Stimulated activated CD4-positive, alpha-beta T cell treated with anti-CD3 and anti-CD28 coated beads, Interleukin-4, amount 100 ng/mL, for 4 hours (primary cell): ENCODE results near the gene H6PD.

Experiments
- DNase-seq, 2 experiments: peaks; one replicate each; pipeline ENCODE4 v3.0.0-alpha.2; 2020

Gene H6PD

DNA sequence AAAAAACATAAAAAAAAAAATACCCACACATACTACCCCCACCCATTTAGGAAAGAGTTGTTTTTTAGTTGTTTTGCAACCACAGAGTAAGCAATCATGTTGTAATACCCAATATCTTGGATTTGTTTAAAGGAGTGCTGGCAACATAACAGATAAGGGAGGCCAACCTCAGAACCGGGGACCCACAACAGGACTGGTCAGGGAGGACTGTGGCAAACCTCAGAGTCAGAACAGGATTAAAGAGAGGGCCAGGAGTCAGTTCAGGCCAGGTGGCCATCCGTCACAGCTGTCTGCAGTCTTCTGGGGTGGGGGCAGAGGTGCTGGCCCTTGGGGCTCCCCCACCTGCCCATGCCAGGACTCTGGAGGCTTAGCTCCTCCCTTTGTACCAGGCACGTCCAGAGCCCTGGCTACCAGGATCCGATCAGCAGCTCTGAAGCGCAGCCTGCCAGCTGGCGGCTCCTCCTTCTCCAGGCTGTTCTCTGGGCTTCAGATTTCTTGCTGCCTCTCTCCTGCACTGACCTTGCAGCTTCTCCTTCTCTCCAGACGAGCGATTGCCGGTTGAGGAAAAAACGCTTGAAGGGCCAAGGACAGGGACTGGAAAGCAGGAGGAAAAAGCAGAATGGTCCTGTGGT lies 7.9 kb downstream of the H6PD start:
- no peak for DNase-seq

DNA sequence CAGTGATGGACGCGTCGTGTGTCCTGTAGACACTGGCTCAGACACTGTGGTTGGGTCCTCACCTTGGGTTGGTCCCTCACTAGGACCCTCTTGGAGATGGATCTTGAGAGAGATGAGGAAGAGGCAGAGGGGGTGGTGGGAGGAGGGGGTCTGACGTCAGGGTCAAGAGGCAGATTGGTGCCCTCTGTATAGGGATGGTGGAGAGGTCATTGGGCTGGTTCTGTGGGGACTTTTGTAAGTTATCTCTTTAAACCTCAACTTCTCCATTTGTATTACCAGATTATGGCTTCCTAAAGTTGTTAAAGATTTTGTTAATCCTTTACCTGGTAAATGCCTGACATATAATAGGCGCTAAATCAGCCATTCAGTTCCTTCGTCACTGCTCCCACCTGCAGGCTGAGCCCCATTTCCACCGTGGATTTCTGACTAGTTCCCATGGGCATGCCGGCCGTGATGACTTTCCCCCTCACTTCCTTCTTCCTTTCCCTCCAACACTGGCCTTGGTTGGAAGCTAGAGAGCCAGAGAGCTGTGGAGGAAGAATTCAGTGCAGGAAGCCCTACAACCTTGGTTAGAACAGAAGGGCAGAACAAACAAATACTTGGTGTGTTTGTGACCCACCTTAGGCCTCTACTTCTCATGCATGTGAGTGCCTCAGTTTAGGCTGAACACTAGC lies 8.6 kb downstream of the H6PD start:
- DNase-seq, result no peak

DNA sequence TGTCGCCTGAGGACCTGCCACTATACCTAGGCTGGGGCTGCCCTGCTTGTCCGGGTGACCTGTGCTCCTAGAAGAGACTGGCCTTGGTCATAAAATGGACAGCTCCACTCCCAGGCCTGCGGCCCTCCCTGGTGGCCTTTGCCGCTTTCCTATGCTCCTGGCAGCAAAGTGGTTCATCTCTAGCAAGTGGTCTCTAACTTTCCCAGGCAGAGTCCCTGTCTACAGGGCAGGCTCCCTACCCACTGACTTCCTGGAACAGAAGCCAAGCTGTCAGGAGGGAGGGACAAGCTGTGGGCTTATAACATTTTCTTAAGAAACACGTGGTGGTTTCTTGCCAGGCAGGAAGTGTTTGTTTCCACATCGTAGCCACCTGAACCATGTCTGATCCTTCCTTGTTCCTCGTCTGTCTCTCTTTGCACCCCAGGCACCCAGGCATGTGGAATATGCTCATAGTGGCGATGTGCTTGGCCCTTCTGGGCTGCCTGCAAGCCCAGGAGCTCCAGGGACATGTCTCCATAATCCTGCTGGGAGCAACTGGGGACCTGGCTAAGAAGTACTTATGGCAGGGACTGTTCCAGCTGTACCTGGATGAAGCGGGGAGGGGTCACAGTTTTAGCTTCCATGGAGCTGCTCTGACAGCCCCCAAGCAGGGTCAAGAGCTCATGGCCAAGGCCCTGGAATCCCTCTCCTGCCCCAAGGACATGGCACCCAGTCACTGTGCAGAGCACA lies 10.1 kb downstream of the H6PD start:
- no peak for DNase-seq

DNA sequence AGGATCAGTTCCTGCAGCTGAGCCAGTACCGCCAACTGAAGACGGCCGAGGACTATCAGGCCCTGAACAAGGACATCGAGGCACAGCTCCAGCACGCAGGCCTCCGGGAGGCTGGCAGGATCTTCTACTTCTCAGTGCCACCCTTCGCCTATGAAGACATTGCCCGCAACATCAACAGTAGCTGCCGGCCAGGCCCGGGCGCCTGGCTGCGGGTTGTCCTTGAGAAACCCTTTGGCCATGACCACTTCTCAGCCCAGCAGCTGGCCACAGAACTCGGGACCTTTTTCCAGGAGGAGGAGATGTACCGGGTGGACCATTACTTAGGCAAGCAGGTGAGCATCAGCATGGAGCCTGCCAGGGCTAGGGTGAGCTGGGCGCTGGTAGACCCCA lies 10.7 kb downstream of the H6PD start:
- no peak for DNase-seq

DNA sequence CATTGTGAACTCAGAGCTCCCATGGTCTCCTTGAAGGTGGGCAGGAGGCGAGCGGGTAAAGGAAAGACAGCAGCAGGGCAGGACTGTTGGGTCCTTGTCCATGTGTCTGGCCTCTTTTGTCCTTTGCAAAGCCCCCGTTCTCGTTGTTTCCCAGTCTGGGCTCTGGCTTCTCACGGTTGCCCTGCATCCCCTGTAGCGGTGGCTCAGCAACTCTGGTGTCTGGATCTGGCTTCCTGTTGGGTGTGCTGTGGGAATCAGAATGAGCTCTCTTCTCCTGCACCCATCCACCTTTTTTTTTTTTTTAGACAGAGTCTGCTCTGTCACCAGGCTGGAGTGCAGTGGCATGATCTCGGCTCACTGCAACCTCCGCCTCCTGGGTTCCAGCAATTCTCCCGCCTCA lies 11.1 kb downstream of the H6PD start:
- DNase-seq, result no peak

DNA sequence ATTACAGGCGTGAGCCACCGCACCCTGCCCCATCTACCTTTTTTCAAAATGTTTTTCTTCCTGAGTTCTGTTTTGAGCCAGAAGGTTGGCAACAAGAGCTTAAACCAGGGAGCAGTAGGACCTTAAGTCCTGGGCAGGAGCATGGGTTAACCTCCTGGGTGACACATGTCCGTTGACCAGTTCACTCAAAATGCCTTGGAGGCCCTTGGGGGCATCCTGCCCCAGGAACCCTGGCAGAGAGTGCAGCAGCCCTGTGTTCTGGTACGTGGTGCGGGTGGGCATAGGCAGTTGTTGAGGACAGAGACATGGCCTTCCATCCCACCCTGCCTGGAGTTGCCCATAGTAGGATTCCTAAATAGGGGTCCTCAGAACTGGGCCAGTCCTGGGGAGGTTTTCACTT lies 11.6 kb downstream of the H6PD start:
- DNase-seq, result no peak

DNA sequence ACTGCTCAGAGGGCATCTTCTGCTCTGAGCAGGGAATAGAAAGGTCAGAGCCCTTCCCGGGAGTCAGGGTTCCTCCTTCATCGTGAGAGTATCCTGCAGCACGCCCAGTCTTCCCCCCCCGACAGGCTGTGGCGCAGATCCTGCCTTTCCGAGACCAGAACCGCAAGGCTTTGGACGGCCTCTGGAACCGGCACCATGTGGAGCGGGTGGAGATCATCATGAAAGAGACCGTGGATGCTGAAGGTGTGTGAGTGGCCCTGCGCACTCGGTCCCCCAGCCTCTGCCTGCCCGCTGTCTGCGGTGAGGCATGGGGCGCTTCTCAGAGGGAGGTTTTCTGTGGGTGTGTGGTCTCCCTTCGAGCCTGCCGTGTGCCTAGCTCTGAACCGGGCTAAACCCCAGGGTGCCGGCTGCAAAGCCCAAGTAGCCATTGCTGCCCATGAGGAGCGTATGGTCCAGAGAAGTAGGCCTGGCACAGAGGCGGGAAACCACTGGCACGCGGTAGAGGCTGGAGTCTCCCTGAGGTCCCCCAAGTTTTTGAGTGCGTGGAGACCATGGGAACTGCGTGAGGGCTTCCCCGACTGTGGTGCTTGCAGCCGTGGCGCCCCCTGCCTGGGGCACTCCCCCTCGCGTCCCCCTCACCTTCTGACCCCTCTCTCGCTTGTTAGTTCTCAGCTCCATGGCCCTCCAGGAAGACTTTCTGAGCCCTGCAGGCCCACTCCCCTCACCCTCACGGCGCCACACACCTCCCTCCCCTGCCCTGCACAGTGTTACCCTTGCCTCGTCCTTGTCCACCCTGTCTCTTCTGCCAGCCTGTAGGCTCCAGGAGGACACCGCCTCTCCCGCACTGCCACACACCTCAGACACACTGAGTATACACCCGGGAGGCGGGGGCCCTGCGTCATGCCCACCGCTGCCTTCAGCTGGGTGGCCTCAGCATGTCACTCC lies 12.5 kb downstream of the H6PD start:
- DNase-seq, result no peak

DNA sequence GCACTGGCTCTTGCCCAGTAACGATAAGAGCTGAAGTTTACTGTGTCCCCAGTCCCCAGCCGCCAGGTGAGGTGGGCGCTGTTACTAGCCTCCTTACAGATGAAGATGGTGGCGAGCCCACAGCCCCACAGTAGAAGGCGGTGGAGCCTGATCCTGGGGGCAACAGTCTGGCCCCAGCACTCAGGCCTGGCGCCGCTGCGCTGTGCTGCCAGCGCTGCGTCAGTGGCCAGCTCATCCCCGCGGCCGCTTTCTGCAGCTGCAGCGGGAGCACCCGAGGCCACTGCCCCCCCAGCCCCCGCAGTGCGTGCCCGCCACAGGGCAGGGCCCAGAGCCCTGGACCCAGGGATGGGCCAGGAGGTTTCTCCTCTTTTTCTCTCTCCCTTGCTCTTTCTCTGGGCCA lies 13.3 kb downstream of the H6PD start:
- DNase-seq, result no peak

DNA sequence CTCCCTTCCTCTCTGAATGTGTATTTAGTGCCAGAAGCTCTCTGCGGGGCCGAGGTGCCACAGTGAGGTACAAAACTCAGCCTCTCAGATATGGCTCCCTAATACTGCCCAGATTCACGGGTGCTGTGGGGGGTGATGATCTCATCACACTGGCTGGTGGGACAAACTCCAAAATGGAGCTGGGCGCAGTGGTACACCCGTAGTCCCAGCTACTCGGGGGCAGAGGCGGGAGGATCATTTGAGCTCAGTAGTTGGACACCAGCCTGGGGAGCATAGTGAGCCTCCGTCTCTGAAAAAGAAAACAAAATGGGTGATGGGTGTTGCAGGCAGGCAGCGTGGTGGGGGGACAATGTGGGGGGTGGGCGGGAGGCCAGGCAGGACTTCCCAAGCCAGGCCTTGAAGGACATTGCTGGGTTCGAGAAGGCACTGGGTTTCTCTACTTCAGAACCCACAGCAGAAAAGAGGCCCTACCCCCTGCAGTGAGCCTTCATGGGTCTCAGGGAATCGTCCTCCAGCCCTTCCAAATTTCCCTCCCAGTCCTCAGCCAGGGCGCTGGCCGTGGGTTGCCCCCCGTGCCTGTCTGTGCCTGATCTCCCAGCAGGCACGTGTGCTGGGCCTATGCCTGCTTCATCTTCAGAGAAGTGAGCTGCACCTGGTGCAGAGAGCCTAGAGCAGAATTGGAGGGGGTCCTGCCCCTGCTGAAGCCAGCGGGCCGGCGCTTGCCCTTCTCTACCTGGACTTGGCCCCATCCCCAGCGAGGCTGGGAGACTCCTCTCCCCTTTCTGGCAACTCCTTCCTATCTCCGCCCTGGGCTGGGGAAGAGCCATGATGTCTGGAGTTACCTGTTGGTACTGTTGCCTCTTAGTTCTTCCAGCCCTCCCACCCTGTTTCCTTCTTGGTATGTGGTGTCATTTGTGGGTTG lies 14.0 kb downstream of the H6PD start:
- DNase-seq, result no peak

DNA sequence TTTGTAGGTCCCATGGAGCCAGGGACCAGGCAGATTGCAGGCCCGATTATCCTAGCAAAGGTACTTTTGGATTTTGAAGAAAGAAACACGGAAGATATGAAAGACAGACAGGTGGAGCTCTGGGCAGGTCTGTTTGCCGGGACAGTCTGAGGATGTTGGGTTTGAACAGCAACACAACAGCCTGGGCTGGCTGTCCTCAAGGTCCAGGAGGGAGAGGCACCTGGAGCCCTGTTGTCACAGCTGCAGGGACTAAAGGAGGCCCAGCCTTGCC lies 14.6 kb downstream of the H6PD start:
- no peak for DNase-seq

DNA sequence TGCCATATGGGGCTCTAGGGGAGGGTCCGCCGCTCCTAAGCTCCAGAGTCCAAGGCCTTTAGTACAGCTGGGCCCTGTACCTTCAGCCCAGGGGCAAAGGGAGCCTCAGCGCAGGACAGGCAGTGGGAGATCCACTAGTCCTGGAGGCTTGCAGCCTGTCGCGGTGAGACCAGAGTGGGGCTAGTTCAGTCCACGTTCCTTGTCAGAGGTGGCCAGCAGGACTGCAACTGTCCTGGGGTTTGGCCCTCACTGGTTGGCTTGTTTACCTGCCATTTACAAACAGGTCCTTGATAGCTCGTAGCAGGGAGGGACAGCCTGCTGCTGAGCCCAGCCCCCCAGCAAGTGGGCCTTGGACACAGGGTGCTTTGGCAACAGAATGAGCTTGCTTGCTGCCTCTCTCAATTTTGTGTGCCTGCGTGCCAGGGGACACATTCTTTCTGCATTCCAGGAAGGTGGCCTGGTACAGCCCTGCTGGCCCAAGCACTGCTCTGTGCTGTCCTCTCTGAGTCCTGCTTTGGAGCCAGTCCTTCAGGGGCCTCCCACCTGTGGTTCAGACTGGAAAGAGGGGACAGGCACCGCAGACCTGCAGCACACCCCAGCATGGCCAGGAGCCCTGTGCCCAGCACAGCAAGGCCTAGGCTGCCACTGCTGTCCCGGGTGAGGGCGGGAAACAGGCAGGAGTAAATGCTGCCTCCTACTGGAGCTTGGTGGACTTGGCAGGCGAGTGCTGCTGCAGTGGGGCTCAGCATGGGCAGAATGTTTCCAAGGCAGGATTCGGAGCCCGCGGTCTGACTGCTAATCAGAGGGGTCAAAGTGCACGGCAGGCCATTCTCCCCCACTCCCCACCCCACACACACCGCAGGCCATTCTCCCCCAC lies 15.2 kb downstream of the H6PD start:
- no peak for DNase-seq

DNA sequence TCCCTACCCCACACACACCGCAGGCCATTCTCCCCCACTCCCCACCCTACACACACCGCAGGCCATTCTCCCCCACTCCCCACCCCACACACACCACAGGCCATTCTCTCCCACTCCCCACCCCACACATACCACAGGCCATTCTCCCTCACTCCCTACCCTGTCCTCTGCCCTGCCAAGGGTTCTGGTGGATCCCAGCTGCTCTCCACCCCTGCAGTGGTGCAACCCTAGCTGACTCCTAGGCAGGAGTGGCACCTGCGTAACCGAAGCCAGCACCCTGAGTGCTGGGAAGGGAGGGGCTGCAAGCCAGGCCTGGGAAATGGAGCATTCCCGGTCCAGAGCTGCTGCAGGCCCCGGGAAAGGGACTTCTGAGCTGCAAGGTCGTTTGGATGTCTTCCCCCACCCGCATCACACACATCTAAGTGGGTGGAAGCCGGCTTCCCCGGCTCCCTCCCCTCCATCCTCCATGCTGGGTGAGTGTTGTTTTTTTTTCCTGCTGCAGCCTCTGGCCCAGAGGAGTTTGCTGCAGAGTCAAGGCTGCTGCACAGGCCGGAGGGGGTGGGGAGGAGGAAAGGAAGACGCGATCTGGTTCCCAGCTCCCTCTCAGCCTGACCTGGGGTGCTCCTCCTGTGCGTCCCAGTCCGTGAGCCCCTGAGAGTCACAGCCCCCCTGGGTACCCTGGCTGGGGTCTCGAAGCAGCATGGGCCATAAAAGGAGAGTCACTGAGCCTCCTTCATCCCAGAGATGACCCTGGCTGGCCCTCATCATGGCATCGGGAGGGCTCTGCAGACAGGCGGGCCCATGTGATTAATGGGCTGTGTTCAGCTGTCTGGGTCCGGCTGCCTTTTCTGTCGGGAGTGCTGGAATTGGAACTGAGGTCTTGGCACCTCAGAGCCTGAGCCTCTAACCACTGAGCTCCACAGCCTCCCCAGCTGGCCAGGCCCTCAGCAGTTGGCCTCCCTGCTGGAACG lies 16.1 kb downstream of the H6PD start:
- no peak for DNase-seq

DNA sequence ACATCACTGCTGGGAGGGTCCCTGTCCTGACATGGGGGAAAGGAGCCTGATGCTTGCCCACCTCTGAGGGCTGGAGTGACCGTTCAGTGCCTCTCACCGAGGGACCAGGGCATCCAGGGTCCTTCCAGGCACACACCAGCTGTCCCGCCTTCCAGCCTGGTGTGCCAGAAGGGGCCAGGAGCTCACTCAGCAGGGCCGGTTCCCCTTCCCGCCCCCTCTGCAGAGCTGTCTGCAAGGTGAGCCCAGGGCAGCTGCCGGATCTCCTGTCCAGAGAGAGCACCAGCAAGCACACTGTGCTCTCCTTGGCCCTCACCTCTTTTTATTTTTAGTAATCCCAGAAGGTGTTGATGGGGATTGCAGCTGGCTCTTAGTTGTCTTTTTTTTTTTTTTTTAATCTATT lies 16.9 kb downstream of the H6PD start:
- no peak for DNase-seq

DNA sequence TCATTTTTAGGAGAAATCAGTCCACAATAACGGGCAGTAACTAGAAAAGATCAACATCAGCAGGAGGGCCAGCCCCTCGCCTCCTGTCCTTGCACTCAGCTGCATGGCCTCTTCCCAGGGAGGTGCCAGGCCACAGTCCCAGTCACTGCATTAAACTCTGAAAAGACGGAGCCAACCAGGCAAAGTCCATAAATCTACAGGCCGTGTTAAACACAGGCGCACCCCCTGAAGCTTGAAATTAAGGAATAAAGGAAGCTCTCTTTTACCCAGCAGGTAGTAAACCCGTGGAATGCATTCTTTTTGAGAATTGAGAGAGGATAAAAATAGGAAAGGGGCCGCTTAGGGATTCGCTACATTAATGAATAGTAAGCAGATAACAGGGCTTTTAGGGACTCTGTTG lies 18.4 kb downstream of the H6PD start:
- no peak for DNase-seq

DNA sequence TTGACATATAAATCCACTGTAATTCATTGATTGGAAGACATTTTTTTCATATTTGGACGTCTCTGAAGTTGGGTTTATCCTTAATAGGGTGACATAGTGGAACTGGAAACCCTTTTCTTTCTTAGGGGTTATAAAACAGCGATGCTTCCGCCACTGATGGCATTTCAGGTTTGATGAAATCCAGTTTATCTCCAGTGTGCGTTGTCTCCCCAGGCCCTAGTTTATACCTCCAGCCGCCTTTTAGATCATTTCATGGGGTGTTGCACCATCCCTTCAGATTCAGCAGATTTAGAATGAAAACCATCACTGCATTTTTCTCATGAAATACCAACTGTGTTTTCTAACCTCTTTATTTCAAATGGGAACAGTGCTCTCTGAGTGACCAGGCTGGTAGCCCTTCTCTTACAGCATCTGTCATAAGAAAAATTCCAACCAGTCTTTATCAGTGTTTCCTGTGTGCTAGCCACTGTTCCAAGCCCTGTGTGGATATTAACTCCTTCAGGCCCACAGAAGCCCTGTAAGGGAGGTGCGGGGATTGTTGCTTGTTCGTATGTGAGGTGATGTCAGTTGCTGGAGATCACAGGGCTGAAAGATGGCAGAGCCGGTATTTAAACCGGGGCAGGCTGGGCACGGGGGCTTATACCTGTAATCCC lies 19.0 kb downstream of the H6PD start:
- DNase-seq, result no peak

DNA sequence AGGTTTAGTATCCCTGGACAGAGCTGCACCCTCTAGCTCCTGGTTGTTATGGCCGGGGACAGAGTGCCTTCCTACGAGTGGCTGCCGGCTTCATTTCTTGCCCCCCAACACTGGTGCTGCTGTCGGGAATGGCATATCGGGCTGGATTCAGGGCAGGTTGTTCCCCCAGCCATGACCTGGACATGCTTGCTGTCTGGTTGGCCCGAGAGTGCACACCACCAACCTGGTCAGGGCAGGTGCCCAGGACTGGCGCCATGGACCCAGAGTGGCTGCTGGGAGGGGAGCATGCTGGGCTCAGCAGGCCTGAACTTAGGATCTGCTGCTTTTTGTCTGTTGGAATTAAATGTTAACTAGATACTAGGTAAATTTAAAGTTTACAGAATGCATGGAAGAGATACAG lies 21.8 kb downstream of the H6PD start:
- no peak for DNase-seq

DNA sequence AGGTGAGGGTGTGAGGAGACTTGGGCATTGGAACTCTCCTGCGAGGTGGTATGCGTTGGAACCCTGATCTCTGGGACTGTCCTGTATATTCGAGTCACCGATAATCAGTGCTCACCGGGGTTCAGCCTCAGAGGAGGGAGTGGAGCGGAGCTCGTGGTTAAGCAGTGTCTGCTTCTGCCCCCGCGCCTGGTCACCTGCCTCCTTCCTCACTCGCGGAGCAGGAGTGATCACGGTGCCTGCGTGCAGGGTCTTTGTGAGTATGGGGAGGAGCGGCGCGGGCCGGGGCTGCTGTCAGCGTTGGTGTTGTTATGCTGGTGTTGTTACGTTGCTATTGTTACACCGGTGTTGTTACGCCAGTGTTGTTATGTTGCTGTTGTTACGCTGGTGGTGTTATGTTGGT lies 23.3 kb downstream of the H6PD start:
- DNase-seq, result no peak

DNA sequence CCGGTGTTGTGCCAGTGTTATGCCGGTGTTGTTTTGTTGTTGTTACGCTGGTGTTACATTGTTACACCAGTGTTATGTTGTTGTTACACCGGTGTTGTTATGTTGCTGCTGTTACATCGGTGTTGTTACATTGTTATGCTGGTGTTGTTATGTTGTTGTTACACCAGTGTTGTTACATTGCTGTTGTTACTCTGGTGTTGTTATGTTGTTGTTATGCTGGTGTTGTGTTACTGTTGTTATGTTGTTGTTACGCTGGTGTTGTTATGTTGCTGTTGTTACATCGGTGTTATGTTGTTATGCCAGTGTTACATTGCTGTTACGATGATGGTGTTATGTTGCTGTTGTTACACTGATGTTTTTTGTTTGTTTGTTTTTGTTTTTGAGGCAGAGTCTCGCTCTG lies 24.1 kb downstream of the H6PD start:
- DNase-seq, result no peak

DNA sequence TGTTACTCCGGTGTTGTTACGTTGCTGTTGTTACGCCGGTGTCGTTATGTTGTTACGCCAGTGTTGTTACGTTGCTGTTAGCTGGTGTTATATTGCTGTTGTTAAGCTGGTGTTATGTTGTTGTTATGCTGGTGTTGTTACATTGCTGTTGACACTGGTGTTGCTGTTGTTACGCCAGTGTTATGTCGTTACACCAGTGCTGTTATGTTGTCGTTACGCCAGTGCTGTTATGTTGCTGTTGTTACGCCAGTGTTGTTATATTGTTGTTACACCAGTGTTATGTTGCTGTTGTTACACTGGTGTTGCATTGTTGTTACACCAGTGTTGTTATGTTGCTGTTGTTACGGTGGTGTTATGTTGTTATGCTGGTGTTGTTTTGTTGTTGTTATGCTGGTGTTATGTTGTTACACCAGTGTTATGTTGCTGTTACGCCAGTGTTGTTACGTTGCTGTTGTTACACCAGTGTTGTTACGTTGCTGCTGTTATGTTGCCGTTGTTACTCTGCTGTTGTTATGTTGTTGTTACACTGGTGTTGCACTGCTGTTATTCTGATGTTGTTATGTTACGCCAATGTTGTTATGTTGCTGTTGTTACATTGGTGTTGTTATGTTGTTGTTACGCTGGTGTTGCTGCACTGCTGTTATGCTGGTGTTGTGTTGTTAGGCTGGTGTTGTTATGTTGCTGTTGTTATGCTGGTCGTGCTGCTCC lies 25.6 kb downstream of the H6PD start:
- no peak for DNase-seq
